C4-2B (cell line): Measurements from ENCODE around the gene SETBP1.
A peak's percentile ranks its signal among the peaks of the same experiment; 100 is the strongest.

Experiments used
- H3K27ac ChIP-seq: fragments of 450-650 bp; 2 replicates; pipeline ENCODE4 v1.5.1; 2017
- ZFX ChIP-seq: fragments of 450-650 bp; IDR thresholded peaks from 2 replicates; pipeline ENCODE4 v1.6.1; 2017
- TF ChIP-seq, protein P1 (sequence below): fragments of 450-650 bp; conservative IDR thresholded peaks from 2 replicates; pipeline ENCODE4 v1.5.1; 2017; ENCODE audit warnings: mild to moderate bottlenecking

Gene SETBP1

DNA sequence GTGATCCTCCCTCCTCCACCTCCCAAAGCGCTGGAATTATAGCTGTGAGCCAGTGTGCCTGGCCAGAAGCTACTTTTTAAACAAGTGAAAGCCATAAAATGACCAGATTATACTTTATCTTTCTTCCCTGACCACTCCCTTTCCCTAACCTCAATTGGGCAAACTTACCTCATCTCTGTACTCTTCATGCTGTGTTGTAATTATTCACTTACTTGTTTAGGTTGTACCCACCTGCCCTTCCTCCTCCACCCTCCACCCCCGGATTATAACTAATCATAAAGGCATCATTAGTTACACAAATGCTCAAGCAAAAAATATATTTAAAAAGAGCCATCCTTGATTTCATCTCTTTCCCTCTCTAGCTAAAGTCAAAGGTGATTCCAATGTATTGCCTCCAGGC is 279.9 kb downstream of the SETBP1 start:
- TF ChIP-seq ZFX = no peak
- TF ChIP-seq, protein P1, sequence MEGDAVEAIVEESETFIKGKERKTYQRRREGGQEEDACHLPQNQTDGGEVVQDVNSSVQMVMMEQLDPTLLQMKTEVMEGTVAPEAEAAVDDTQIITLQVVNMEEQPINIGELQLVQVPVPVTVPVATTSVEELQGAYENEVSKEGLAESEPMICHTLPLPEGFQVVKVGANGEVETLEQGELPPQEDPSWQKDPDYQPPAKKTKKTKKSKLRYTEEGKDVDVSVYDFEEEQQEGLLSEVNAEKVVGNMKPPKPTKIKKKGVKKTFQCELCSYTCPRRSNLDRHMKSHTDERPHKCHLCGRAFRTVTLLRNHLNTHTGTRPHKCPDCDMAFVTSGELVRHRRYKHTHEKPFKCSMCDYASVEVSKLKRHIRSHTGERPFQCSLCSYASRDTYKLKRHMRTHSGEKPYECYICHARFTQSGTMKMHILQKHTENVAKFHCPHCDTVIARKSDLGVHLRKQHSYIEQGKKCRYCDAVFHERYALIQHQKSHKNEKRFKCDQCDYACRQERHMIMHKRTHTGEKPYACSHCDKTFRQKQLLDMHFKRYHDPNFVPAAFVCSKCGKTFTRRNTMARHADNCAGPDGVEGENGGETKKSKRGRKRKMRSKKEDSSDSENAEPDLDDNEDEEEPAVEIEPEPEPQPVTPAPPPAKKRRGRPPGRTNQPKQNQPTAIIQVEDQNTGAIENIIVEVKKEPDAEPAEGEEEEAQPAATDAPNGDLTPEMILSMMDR = no peak
- H3K27ac ChIP-seq = no peak overlapping the region

DNA sequence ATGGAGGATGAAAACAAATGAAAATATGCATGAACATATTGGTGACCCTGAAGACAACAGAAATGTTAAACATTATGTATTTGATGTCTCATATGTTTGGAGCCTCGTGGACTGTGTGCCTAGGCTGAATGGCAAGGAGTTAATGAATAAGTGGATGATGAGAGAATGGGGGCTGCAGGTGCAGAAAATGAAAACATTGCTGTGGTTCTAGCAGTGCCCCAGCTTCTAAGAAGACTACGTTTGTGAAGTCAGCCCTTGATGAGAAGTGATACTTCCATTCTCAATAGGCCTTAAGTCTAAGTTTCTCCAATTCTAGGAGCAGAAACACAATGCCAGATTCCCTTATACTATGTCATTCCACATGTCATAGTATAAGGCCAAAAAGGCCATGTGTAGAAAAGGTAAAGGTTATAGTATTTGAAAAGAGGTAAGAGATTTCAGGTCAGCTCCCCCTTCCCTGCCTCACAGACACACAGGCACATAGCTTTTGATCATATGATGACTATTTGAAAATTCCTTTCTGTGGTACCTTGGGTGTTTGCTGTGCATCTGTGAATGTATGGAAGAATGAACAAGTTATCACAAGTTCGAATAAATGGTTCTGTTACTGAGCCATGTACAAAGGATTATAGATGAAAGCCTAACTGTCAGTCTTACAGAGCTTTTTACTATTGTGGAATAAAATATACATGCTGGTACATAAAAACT is 280.8 kb downstream of the SETBP1 start:
- TF ChIP-seq, protein P1 = no peak
- no peak for TF ChIP-seq ZFX

DNA sequence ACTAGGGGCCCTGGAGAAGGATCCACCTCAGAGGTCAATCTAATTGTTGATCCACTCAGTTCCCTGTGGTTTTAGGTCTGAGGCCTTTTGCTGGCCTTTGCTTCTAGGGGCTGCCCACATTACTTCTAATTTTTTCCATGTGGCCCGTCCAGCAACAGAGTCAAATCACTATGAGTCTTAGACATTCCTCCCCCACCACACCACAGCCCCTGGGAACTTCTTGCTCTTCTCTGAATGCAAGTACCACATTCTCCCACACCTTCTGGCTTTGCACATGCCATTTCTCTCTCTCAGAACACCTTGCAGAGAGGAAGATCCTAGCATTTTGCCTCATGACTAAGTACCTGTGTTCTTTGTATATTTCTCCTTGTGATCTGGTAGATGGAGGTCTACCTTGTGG is 286.9 kb downstream of the SETBP1 start:
- no peak overlapping the region for H3K27ac ChIP-seq
- TF ChIP-seq, protein P1 = no peak
- TF ChIP-seq ZFX = no peak

More for the DNA sequence above, 280.8 kb downstream of the SETBP1 start:
- H3K27ac ChIP-seq = no peak overlapping the region

DNA sequence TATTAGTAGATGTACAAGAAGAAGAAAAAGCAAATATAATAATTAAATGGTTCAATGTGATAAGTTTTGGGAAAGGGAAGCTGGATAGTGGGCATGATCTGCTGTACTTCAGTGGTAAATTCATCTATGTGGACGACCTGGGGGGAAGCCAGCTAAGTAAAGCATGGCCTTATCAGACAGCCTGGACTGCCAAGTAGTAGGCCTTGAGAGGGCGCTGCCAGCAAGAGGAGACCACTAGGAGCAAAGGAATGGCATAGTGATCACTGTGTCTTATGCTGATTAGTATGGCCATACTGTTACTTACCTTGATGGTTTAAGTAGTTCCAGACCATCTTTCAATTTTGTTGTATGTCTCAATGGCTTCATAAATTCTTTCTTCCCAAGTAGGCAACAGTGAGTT is 287.6 kb downstream of the SETBP1 start:
- TF ChIP-seq, protein P1 = no peak
- TF ChIP-seq ZFX = no peak
- no peak overlapping the region for H3K27ac ChIP-seq

DNA sequence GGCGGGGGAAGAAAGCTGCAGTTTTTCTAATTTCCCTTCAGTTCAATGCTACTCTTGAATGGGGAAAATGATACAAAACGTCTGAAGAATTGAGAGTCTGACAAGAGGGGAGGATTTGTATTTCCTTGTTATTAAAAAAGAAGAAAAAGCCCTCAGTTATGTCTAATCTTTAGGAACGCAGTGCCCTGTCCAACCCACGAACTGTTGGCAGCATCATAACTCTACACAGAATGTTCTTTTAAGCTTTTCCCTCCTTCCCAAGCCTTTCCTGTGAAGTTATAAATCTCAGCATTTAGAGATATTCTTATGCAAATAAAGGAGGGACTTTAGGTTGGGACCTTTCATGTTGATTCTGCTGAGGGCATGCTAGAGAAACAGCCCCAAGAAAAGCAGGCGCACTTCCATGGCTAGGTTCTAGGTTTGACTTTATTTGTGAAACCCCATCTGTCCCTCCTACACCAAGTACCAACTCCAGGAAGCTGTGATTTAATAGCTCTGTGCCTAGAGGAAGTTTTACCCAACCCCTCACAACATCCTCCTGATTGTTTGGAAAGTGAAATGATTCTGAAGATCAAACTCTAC is 288.6 kb downstream of the SETBP1 start:
- TF ChIP-seq, protein P1 = no peak
- no peak for TF ChIP-seq ZFX
- H3K27ac ChIP-seq = peak overlapping the region; percentile 26; the same call in 1 of the 2 replicates

DNA sequence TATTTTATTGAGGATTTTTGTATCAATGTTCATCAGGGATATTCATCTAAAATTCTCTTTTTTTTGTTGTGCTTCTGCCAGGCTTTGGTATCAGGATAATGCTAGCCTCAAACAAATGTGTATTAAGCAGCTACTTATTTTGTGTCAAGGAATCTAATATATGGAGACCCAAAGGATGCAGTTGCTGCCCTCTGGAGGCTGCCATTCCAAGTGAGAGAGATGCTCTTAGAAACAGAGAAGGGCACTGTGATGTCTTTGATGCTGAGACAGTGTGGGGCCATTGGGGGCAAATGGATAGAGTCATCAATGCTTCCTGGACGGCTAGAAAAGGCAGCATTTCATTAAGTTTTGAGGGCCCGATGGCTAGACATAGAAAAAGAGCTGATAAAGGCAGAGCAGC is 292.6 kb downstream of the SETBP1 start:
- H3K27ac ChIP-seq = no peak overlapping the region
- no peak for TF ChIP-seq ZFX
- TF ChIP-seq, protein P1 = peak; percentile 10; the same call in 1 of the 2 replicates

DNA sequence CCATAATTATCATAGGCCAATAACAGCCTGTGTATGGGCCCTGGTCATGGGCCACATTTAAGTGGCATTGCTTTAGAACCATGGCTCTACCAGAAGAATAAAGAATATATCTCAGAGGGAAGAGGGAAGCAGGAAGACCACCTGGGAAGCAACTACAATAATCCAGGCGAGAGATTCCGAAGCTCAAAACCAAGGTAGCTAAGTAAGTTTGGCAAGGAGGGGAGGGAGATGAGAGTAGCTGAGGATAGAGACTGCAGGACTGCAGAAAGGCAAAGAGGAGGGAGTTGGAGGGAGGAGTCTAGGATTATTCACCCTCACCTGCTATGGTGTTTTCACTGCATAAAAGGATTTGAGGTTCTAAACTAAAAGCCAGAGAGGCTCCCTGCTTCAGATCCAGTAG is 293.5 kb downstream of the SETBP1 start:
- TF ChIP-seq ZFX = no peak
- TF ChIP-seq, protein P1 = no peak
- H3K27ac ChIP-seq = no peak overlapping the region
